ENCODE results near the gene PARD3.

PARD3 gene

DNA sequence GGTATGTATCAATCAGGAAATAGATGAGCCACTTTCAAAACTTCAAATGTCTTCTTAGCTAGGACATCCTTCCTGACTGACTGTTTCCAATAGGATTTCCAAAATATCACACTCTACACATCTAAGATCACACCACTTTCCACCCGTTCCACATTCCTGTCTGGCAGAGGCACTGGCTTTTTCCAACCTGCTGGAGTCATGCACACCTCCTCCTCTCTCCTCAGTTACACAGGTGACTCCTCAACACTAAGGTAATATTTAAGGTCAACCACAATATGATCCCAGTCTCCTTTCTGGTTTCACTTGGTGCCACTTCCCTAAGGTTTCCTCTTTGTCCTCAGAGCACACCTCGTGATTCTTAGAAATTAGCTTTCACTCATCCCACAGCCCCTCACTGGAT is 196.5 kb downstream of the PARD3 start:
- no peak for DNase-seq (ENCODE audit: low spot score)

GRCh38 chr10:34615770-34616169 is 199.3 kb downstream of the PARD3 start:
- DNase-seq (ENCODE audit: low spot score), result no peak

DNA sequence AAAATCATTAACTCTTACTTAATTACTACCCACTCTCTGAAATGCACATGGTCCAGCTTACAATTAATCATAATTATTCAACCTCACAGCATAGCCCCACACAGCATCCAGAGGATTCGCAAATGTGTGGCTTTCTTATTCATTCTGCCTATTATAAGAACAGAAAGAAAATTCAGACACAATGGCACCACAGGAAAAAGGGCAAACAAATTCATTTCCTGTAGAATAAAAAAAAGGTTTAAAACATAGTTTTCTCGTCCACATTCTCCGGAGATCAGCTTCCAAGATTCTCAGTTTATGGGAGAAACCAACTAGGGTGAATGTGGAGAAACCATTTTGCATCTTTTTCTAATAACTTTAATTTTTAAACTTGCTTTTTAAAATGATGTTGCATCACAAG is 201.6 kb downstream of the PARD3 start:
- DNase-seq (ENCODE audit: low spot score), result no peak

DNA sequence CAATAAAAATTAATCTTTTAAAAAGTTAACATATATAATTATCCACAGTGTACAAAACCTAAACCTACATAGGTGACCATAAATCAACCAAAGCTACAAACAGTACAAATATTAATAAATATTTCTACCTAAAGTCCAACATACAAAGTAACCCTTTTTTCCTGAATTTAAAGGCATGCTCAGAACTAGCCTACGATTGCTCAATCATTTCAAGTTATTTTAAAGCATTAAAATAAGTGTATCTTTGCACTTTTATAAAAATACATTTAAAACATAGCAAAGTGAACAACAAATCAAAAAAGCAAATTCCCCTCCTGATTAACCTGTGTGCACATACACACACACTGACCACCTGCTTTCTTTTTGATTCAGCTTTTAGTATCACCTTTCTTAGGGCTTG is 202.2 kb downstream of the PARD3 start:
- no peak for DNase-seq (ENCODE audit: low spot score)

DNA sequence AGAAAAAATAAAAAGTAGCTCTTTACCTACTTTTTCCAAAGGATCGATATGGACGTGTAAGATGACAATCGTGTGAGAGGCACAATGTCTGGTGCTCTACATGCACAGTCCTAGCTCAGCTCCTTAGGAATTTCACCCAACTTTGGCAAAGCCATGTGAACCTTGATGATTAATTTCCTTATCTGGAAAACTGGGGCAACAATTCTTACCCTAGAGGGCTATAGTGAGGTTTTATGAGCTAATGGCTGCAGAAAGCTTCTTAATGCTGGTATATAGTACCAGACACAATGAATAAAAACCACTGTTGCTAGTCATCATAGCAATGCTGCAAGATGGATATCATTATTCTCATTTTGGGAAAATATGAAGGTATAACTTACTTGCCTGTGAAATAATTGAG is 202.7 kb downstream of the PARD3 start:
- DNase-seq (ENCODE audit: low spot score), result no peak

DNA sequence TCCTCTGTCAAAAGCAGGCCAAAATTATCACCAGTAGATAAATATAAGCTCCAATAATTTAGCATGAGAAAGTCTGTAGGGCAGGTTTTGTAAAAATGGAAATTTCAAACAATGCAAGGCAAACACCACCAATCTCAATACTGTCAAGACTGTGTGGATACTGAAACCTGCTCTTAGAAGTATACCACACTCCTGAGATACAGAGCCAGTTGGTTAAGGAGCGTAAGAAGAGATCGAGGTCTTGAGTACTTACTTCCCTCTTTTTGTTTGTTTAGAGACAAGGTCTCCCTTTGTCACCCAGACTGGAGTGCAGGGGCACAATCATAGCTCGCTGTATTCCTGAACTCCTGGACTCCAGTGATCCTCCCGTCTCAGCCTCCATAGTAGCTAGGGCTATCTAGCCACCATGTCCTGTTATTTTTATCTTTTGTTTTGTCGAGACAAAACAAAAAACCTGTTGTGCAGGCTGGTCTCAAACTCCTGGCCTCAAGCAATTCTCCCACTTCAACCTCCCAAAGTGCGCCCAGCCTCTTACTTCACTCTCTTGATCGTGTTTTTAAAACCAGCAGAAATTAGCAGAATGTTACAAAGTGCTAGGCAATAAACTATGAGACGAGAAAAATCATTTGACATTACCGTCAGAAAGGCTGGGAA is 205.7 kb downstream of the PARD3 start:
- DNase-seq (ENCODE audit: low spot score), result no peak

GRCh38 chr10:34607894-34608293 is 207.2 kb downstream of the PARD3 start:
- no peak for DNase-seq (ENCODE audit: low spot score)

DNA sequence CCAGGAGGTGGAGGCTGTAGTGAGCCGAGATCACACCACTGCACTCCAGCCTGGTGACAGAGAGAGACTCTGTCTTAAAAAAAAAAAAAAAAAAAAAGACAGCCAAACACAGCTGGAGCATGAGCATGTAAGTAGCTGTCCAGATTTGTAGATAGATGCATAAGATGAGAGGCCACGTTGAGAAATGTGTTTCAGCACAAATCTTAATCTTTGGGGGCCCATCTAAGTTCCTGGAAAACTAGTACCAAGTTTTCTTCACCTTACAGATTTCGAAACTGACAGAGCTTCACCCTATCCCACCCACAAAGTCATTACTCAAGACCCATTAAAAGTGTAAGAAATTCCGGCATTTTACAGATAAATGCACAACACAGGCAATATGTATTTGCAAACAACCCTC is 208.2 kb downstream of the PARD3 start:
- DNase-seq (ENCODE audit: low spot score), result no peak

DNA sequence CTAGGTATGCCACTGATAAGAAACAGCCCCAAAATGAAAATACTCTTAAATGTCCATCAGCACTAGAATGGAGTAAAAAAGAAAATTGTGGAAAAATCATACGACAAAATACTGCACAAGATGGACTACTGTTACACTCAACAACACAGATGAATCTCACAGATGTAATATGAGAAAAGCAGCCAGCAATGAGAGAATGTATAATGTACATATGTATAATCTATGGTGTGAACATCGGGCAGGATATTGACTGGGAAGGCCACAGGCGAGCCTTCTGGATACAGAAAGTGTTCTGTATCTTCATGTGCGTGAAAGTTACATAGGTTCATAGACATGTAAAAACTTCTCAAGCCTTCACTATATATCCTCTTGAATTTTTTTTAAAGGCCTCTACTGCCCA is 212.6 kb downstream of the PARD3 start:
- no peak for DNase-seq (ENCODE audit: low spot score)

DNA sequence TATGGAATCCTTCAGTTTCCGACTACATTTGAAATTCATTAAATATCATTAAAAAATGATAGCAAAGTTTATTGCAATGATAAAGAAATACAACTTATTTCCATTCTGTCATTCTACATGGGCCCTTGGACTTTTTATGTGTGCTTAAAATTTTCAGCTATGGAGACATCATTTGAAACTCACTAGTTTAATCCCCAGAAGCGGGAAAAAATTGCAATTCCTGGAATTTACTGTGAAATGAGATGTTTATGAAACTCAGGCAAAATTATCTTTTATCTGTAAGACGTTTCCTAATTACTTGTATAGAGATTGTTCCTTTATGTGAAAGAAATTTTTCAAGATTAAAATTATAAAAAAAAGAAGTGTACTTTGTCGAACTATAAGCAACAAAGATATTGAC is 213.4 kb downstream of the PARD3 start:
- DNase-seq (ENCODE audit: low spot score), result no peak

- DNase-seq (ENCODE audit: low spot score), result no peak
These were observed 215.9 kb downstream of the PARD3 start for GRCh38 chr10:34599026-34599795.

- DNase-seq (ENCODE audit: low spot score), result no peak
These were observed 218.7 kb downstream of the PARD3 start for GRCh38 chr10:34596351-34596750.

DNA sequence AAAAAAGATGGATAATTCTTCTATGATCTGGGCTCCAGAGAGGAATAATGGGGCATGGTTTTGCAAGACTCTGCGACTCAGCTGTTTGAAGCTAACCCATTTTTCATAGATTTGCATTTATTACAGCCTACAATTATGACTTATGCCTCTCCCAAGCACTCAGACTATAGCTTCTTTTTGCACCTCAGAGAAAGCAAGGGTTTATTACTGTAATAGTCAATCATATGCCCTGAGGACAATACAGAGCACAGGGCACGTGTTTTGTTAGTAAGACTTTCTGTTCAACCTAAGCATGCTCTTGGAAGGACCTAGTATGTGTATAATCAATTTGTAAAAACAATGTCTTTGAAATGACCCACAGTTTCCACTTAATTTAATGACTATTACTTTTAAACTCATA is 221.2 kb downstream of the PARD3 start:
- no peak for DNase-seq (ENCODE audit: low spot score)

DNA sequence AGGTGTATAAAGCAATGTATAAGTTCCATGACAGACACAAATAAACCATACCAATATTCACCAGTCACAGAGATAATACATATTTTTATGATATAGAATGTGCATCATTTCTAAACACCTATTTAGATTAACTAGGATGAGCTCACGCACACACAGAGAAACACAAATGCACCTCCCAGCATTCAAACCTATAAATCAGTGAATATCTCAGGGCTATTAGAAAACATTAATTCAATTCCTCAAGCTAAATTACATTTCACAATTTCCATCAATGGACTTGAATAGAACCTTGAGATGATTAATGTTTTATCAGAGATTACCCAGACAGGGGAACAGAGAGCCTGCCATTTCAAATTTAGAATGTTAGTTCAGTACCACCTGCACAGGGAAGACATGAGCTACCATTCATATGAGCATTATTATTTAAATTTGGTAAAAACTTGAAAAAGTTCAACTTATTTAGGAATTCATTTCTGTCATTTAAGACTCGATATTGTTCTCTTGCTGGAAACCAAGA is 221.7 kb downstream of the PARD3 start:
- DNase-seq (ENCODE audit: low spot score), result no peak

DNA sequence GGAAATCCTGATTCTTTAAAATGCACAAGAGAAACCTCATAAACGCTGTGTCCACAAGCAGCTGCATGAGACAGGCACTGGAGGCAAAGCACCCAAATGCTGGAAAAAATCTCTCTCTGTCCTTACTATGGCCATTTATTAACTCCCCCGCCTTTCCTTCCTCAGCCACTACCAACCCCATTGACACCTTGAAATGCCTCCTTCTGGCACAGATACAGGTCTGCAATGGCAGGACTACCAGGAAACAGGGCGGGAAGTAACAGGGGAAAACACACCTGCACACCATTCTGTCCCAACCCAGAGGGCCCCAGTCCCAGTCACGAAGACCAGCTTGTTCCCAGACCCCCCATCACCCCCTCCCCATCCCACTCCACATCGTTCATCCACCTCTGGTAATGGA is 224.3 kb downstream of the PARD3 start:
- no peak for DNase-seq (ENCODE audit: low spot score)

GRCh38 chr10:34589275-34589674 is 225.8 kb downstream of the PARD3 start:
- DNase-seq (ENCODE audit: low spot score), result no peak

DNA sequence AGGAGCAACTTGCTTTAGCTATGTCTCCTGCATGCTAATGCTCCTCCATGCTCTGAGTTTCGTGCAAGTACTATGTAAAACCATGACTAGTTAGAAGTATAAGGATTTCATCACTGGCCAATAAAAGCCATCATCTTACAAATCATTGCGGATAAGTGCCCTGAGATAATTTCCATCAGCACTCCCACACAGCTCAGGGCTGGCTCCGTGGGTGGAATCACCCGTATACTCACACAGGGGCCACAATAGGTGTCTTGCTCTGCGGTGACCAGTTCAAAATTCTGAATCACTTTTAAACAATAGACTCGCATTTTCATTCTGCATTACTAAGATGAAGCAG is 227.4 kb downstream of the PARD3 start:
- DNase-seq (ENCODE audit: low spot score), result no peak

GRCh38 chr10:34587002-34587679 is 228.0 kb downstream of the PARD3 start:
- DNase-seq (ENCODE audit: low spot score), result no peak

GRCh38 chr10:34585422-34586112 is 229.5 kb downstream of the PARD3 start:
- no peak for DNase-seq (ENCODE audit: low spot score)

DNA sequence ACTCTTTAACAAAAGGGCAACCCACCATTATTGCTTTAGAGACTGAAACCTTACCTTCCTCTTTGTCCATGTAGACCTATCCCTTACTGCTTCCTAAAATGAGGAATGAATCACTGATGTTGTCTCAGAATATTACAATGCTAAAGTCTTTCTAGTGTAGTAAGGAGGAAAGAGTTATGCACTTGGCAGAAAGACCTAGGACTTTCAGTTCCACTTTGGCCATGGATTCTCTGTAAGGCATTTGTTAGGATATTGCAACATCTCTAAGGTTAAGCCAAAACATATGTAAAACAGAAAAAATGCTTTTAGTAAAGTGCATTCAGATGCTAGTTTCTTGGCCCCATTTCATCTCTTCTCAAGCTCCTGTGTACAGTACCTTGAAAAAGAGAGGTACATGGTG is 230.9 kb downstream of the PARD3 start:
- no peak for DNase-seq (ENCODE audit: low spot score)

DNA sequence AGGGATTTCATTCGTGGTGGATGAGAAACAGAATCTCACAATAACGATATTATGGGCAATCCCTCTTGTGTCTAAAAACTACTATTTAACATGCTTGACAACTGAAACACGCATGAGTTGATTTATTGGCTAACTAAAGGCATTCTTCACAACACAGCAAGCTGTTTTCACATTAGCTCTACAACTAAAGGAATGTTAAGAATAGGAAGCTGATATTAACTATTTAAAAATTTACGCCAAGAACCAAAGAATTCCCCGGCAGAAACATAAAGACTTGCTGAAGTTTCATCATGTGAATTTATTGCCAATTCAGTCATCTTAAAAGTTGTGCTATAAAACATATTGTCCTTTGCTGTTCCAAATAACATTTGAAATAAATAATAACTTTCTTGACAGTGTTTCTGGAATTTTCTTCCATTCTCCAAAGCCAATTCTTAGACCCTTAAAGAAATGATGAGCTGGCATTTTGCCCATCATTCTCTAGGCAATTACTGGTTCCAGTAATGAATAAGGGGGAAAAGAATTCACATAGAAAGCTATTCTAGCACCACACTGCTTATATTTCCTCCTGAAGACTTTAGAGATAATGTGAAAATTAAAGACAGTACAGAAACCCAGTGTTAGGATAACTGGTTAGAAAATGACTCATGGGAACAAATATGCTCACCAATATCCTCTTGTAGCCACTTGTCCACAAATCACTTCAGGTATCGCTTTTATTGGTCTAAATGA is 233.1 kb downstream of the PARD3 start:
- DNase-seq (ENCODE audit: low spot score), result no peak

DNA sequence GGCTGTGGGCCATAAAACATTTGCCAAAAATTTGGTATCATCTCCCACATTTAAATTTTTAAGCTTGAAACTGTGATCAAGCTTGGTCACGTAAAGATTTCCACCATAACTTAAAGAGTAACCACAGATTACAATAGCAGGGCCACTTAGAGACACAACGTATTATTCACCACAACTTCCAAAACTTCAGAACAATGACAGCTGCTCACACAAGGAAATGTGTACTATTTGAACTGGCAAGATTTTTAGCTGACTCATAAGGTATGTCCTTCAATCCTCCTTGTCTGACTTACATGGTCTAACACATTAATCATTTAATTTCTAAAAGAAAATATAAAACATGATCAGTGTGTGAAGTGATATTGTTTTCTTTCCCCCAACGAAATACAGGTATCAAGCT is 234.5 kb downstream of the PARD3 start:
- DNase-seq (ENCODE audit: low spot score), result no peak
